HG03280 (cell line): ENCODE data around the gene LYPD4.
A peak's percentile ranks its signal among the peaks of the same experiment; 100 is the strongest.

Experiments
- ATAC-seq: cut with Tn5 transposase; IDR thresholded peaks from one replicate; pipeline ENCODE4 v1.9.1; 2021; ENCODE audit warnings: mild to moderate bottlenecking, moderate library complexity; ENCODE audit not compliant: unreplicated experiment

Gene LYPD4, protein sequence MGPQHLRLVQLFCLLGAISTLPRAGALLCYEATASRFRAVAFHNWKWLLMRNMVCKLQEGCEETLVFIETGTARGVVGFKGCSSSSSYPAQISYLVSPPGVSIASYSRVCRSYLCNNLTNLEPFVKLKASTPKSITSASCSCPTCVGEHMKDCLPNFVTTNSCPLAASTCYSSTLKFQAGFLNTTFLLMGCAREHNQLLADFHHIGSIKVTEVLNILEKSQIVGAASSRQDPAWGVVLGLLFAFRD

GRCh38 chr19:41844601-41845000, at the start of gene LYPD4:
TSS of gene LYPD4 (minus strand) at chr19:41844683. CDS start at chr19:41839285, 5,398 bp downstream.
- ATAC-seq: no peak

DNA sequence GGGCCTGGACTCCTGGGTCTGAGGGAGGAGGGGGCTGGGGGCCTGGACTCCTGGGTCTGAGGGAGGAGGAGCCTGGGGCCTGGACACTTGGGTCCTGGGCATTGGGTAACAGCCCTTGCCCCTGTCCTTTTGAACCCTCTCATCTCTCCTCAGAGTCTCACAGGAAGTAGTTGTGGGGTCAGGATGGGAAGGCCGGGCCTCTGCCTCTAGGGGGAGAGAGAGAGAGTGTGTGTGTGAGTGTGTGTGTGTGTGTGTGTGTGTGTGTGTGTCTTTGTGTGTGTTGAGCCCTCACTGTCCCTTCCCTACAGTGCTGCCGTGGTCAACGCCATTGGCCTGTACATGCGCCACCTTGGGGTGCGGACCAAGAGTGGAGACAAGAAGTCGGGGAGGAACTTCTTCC, 49.4 kb upstream of the LYPD4 start:
- ATAC-seq: no peak

GRCh38 chr19:41892173-41892902, 47.9 kb upstream of the LYPD4 start:
- ATAC-seq: no peak

DNA sequence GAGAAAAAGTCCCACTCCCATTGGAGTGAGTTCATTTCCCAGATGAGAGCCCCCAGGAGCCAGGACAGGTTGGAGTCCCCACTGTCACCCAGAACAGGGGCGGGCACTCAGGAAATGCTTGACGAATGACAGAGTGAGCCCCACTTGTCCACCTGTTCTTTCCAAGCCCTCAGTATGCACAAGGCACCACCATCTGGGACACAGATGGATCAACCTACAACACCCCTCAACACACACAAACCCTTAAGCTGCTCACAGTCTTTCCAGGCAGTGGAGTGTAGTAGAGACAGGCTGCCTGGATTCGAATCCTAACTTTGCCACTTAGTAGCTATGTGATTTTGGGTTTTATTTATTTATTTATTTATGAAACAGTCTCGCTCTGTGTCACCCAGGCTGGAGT, 46.5 kb upstream of the LYPD4 start:
- no peak for ATAC-seq

DNA sequence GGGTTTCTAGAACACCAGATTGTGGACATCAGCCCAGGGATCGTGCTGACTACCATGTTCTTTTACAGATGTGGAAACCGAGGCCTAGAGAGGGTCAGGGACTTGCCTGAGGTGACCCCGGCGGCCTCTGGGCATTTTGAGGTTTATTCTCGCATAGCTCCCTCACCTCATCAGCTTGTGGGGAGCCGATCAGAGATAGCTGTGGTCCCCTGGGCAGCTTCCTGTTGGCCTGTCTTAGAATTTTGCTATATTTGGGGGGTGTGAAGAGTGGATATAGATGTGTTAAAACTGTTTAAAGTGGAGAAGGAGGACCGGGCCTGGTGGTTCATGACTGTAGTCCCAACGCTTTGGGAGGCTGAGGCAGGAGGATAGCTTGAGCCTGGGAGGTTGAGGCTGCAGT, 45.4 kb upstream of the LYPD4 start:
- ATAC-seq: no peak

GRCh38 chr19:41888926-41889325, 44.4 kb upstream of the LYPD4 start:
- no peak for ATAC-seq

DNA sequence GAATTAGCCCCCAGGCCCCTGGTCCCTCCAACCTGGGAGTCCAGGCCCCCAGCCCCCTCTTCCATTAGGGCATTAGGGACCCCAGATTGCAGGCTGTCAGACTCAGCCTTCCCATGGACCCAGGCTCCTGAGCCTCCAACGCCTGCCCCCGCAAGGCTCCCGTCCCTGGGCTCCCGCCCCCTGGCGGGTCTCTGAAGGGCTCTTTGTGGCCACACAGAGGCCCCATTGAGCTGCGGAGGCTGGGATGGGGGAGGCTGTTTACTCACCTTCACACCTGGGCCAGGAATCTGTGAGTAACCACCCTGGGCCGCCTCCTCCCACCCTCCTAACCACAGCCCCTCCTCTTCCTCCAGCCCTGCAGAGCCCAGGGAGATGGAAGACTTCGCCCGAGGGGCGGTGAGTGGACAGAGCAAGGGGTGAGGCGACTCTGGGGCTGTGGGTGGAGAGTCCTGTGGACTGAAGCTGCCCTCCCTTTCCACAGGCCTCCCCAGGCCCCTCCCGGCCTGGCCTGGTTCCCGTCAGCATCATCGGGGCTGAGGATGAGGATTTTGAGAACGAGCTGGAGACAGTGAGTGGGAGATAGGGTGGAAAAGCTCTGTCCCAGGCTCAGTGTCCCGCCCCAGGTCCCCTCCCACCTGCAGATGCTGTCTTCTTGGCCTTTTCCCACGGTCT, 43.4 kb upstream of the LYPD4 start:
- no peak for ATAC-seq

DNA sequence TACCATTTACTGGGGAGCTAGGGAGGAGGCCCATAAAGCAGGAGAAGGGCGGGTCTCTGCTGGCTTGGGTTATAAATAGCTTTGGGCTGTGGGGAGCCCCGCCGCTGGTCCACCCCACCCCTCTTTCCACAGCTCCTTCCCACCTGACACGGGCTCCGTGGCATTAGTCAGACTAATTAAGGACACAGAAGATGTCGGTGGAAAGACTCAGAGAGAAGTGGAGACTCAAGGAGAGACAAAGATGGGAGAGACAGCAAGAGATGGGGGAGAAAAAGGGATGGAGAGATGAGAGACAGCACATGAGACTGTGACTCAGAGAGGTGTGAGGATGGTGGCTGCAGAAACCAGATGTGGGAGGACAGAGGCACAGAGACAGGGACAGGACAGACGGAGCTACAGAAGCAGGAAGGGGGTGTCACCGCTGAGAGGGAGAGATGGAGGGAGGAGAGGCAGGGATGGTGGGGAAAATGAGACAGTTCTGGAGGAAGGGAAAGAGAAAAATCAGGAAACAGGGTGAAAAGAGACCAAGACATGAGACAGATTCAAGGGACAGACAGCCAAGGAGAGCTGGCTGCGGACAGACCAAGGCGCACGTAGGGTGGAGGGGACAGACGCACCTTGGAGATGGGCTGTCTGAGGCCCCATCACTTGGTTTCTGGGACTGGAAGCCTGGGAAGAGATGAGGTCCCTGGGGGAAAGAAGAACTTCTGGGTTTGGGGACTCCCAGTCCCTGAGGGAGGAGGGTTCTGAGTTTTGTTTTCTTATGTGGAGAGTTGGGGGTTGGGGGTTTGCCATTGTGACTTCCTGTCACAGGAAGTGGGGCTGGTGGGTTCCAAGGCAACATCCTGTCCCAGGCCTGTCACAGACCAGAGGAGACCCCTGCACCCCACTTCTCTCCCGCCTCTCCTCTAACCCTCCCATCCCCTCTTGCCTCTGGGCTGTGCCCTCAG, 42.6 kb upstream of the LYPD4 start:
- no peak for ATAC-seq

DNA sequence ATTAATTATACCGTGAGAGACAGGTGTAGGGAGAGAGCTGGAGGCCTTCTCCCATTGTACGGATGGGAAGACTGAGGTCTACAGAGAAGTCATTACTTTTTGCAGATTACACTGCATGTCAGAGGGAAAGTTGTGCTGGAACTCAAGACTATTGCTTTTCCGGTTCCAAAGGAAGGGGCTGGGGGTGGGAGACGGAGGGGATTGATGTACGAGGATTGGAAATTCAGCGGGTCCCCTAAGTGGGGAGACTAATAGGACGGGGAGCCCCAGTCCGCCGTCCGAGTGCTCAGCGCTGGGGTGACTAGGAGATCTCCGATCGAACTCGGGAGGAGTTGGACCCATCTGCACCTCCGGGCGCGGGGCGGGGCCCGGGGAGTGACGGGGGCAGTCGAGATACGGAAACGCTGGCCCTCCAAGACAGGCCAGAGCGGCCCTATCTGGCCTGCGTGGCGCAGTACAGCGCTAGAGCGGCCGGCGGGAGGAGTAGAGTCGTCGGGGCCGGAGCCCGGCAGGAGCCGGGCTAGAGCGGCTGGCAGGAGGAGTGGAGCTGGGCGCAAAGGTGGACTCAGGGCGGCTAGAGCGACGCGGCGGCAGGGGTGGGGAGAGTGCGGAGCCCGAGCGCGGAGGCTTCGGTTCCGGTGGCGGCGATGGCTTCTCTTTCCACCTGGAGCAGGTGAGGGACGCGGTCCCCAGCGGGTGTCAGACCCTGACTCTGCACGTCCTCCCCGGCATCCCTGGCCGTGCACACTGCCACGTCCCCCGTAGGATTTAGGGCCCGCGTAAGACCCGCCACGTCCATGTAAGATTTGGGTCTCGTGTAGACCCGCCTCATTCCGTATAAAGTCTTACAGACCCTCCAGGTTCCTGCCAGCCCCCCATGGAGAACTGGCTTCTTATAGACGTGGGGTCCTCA, 39.6 kb upstream of the LYPD4 start:
- ATAC-seq: peak; percentile 82

GRCh38 chr19:41883463-41883820, 39.0 kb upstream of the LYPD4 start:
- ATAC-seq: no peak

GRCh38 chr19:41882568-41883462, 38.3 kb upstream of the LYPD4 start, which contains the start of gene ARHGEF1:
TSS of gene ARHGEF1 (plus strand) at chr19:41883184. CDS start at chr19:41888083, 4,899 bp downstream.
- ATAC-seq: peak; percentile 21

- ATAC-seq: no peak
These were observed 35.8 kb upstream of the LYPD4 start for GRCh38 chr19:41880329-41880708.

DNA sequence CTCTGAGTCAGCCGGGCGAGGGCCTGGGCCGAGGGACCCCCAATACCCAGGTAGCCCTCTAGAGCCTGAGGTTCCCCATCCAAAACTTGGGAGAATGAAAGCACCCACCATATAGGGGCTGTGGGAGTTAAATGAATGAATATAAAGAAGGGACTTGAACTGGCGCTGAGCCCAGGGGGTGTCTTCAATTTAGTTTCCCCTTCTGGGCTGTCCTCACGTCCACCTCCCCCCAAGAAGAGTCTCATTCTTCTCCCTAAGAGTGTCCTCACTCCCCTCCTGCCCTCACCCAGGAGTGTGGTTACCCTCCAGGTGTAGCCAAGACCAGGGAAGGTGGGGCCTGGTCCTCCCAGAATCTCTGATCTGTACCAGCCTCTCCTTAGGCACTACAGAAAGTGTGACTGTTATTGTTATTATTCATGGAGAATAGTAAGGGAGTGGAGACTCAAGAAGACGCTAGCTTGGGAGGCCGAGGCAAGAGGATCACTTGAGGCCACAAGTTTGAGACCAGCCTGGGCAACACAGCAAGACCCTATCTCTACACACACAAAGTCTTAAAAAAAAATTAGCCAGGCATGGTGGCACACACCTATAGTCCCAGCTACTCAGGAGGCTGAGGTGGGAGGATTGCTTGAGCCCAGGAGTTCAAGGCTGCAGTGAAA, 35.3 kb upstream of the LYPD4 start:
- no peak for ATAC-seq

- ATAC-seq: no peak
These were observed 34.6 kb upstream of the LYPD4 start for GRCh38 chr19:41879080-41879479.

GRCh38 chr19:41877916-41878905, 33.7 kb upstream of the LYPD4 start:
- ATAC-seq: no peak

GRCh38 chr19:41876847-41877832, 32.7 kb upstream of the LYPD4 start, which contains the start of gene CD79A:
TSS of gene CD79A (plus strand) at chr19:41877279. CDS start at chr19:41877305, 26 bp downstream.
- peak; percentile 55 for ATAC-seq
